GM12801 (cell line): ENCODE data around the gene PCA3.

Experiments used
- TF ChIP-seq, protein P1 (sequence below): IDR thresholded peaks from one replicate; pipeline ENCODE4 v1.5.1; 2011; ENCODE audit warnings: control low read depth; ENCODE audit not compliant: insufficient read length; ENCODE audit errors: extremely low read depth

Gene PCA3

DNA sequence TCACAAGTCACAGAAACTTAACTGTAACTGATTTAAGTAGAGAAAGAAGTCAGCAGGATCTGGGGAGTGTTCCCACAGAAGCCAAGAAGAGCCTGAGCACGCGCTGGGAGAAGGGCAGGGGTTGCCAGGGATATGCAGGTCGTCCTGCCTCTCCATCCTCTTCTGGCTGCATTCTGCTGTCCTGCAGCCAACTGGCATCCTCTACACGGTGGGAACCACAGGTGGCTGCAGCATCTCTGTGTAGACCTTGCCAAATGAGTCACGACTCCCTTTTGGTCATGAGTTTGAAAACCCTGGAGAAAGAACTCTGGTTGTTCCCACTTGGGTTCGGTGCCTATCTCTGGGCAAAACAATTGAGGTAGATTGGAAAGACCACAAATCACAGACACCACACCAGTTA lies 38.4 kb upstream of the PCA3 start:
- TF ChIP-seq, protein P1, sequence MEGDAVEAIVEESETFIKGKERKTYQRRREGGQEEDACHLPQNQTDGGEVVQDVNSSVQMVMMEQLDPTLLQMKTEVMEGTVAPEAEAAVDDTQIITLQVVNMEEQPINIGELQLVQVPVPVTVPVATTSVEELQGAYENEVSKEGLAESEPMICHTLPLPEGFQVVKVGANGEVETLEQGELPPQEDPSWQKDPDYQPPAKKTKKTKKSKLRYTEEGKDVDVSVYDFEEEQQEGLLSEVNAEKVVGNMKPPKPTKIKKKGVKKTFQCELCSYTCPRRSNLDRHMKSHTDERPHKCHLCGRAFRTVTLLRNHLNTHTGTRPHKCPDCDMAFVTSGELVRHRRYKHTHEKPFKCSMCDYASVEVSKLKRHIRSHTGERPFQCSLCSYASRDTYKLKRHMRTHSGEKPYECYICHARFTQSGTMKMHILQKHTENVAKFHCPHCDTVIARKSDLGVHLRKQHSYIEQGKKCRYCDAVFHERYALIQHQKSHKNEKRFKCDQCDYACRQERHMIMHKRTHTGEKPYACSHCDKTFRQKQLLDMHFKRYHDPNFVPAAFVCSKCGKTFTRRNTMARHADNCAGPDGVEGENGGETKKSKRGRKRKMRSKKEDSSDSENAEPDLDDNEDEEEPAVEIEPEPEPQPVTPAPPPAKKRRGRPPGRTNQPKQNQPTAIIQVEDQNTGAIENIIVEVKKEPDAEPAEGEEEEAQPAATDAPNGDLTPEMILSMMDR, result no peak

DNA sequence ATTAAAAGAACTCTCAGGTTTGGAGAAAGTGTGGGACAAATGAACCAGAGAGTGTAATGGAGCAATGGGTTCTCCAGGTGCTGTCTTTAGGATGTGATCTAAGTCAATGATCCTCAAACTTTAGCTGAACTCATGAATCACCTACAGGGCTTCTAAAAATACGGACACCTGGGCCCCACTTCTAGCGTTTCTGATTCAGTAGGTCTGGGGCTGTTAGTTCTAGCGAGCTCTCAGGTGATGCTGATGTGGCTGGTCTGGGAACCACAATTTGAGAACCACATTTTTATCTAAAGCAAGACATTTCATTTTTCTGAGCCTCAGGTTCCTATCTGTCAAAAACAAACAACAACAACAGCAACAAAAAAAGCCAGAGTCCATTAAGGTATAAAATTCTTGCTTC lies 35.1 kb upstream of the PCA3 start:
- TF ChIP-seq, protein P1, result no peak

DNA sequence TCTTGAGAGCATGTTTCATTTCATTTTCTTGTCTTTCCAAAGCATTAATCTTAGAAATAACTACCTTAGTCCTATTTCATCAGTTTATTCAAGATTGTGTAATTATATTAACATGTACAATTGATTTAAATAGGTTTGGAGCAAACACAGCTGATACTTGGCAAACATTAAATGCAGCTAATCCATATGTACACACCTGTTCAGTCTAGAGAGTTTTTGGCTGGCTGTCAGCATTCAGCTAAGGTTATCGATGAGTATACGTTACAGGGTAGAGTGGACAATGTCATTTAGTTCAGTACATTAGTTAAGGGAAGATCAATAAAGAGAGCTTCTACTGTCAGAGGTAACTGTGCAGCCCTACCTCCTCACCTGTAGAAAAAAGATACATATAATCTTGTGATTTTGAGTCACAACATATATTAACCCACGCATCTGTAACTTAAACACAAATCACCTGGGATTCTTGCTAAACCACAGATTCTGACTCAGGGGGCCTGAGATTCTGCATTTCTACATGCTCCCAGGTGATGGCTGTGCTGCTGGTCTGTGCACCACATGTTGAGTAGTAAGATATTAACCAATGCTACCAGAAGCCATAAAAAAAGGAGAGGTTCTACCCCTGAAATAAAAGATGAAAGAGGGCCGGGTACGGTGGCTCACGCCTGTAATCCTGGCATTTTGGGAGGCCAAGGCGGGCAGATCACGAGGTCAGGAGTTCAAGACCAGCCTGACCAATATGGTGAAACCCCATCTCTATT lies 34.1 kb upstream of the PCA3 start:
- TF ChIP-seq, protein P1, result no peak

DNA sequence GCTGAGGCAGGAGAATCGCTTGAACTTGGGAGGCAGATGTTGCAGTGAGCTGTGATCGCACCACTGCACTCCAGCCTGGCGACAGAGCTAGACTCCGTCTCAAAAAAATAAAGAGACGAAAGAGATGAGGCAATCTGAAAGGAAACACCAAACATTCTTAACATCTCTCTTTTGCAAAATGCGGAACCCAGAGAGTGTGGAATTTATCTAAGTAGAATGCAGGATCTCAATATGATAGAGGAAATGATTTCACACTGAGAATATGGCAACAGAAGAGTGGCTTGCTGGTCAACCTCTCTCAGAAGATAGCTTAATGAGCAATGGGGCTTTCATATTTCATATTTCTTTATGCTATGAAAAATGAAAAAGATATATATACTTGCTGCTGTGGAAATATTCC lies 33.4 kb upstream of the PCA3 start:
- TF ChIP-seq, protein P1, result no peak

DNA sequence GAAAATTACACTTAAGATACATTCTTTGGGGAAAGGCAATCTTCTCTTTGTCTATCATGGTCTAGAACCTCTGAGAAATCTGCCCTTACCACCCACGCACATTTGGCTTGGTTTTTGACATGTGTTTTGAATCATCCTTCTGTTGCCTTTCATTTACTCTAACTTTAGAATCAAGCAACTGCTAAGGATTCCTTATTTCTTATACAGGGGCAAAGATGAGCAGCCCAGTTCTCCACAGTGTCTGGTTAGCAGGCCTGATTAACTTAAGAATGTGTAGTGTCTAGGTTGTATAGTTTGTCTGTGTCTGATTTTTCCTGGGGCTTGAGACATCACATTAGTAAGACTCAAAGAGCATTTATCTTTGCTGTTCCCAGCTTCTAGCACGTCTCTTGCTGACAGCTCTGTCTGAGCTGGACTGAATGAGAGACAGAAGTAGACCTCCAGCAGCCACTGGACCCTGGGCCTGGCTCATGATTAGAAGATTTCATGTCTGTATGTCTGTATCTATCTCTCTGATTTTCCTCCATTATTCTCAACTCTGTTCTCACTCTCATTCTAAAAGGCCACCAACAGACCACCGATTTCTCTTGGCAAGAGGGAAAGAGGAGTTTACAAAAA lies 31.8 kb upstream of the PCA3 start:
- TF ChIP-seq, protein P1, result no peak

DNA sequence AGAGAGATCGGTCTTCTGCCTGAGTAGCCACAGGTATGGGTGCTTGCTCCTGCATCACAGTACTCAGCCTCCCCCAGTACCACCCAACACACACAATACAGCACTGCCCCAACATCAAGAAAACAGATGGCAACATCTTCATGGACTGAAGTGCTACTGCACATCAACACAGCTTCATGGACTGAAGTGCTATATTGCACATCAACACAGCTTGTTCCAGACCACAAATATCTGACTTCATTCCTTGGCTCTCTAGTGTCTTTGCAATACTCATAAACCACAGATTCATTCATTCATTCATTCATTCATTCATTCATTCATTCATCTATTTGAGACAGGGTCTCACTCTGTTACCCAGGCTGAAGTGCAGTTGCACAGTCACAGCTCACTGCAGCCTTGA lies 31.1 kb upstream of the PCA3 start:
- TF ChIP-seq, protein P1, result no peak

DNA sequence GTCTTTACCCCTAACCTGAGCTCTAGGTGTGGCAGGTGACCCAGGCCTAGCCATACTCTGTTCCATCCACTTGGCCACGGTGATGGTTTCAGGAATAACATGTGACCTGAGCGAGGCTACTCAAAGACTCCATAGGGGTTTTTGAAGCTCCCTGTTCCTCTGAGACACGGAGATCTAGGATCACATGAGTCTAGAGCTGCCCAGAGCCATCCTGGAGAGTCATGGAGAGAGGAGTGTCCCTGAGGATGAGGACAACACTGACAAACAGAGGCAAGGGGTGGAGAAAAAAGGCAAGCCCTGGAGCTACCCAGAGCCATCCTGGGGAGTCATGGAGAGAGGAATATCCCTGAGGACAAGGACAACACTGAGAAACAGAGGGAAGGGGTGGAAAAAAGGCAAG lies 29.5 kb upstream of the PCA3 start:
- TF ChIP-seq, protein P1, result no peak
